Suprapubic skin (tissue), 4 donors: ENCODE results near the gene CCDC170.

Source experiments
- CTCF ChIP-seq, 2 donors: fragments of 200-600 bp in 1 of 2; fragments of 450-650 bp in 1 of 2; sonication (generic) in 1 of 2; IDR thresholded peaks; one replicate each; pipeline ENCODE4 v1.5.1; 2016 to 2019; ENCODE audit warnings: antibody characterized with exemption in 2 of 2, mild to moderate bottlenecking in 1 of 2, moderate library complexity in 1 of 2
- EP300 ChIP-seq: sonication (generic); formaldehyde crosslinking; IDR thresholded peaks from one replicate; pipeline ENCODE4 v1.6.1; 2017; ENCODE audit warnings: antibody characterized with exemption
- POLR2A ChIP-seq, 2 donors: fragments of 450-650 bp; IDR thresholded peaks; one replicate each; pipeline ENCODE4 v1.6.1; 2017; ENCODE audit warnings: antibody characterized with exemption in 2 of 2, mild to moderate bottlenecking in 2 of 2, moderate library complexity in 2 of 2
- POLR2AphosphoS5 ChIP-seq, 3 donors: sonication (generic); formaldehyde crosslinking; IDR thresholded peaks; one replicate each; pipeline ENCODE4 v1.6.1; 2017; ENCODE audit warnings: antibody characterized with exemption in 3 of 3

- TF ChIP-seq CTCF (IDR thresholded peaks at IDR 0.05), result no peak
- no peak for TF ChIP-seq EP300
- TF ChIP-seq POLR2AphosphoS5 (IDR thresholded peaks at IDR 0.05), result no peak
- no peak for TF ChIP-seq POLR2A (IDR thresholded peaks at IDR 0.05)
These were observed 115.5 kb downstream of the CCDC170 start for GRCh38 chr6:151609146-151609902.
